Liver (tissue), 2 donors: ENCODE data around the gene HOXA7.

Source experiments
- TF ChIP-seq, protein P1 (sequence below): IDR thresholded peaks from 2 replicates; pipeline ENCODE4 v1.6.1; 2016; ENCODE audit warnings: antibody characterized with exemption, mild to moderate bottlenecking
- TF ChIP-seq, protein P2 (sequence below): fragments of 150-350 bp; IDR thresholded peaks from 2 replicates; pipeline ENCODE4 v1.5.1; 2017; ENCODE audit warnings: improper control_type of control experiment, low read depth, low read length; ENCODE audit not compliant: missing input control
- donor health status: healthy.

DNA sequence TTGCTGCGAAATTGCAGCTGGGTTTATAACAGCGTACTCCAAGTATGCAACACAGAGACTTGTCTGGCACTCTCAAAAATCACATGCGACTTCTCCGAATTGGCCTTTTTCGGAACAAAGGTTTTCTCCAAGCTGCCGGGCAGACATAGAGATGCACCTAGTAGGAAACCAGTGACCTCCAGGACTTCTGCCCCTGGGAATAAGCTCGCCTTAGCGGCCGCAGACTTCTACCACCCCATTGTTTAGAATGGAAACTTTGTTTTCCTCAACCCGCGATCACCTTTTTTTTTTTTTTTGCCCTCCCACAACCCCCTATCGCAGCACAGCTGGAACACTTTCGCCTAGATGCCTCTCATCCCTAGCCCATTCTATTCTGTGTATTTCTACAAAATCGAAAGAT, 22.6 kb upstream of the HOXA7 start:
- TF ChIP-seq, protein P1, sequence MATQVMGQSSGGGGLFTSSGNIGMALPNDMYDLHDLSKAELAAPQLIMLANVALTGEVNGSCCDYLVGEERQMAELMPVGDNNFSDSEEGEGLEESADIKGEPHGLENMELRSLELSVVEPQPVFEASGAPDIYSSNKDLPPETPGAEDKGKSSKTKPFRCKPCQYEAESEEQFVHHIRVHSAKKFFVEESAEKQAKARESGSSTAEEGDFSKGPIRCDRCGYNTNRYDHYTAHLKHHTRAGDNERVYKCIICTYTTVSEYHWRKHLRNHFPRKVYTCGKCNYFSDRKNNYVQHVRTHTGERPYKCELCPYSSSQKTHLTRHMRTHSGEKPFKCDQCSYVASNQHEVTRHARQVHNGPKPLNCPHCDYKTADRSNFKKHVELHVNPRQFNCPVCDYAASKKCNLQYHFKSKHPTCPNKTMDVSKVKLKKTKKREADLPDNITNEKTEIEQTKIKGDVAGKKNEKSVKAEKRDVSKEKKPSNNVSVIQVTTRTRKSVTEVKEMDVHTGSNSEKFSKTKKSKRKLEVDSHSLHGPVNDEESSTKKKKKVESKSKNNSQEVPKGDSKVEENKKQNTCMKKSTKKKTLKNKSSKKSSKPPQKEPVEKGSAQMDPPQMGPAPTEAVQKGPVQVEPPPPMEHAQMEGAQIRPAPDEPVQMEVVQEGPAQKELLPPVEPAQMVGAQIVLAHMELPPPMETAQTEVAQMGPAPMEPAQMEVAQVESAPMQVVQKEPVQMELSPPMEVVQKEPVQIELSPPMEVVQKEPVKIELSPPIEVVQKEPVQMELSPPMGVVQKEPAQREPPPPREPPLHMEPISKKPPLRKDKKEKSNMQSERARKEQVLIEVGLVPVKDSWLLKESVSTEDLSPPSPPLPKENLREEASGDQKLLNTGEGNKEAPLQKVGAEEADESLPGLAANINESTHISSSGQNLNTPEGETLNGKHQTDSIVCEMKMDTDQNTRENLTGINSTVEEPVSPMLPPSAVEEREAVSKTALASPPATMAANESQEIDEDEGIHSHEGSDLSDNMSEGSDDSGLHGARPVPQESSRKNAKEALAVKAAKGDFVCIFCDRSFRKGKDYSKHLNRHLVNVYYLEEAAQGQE: no peak
- TF ChIP-seq, protein P2, sequence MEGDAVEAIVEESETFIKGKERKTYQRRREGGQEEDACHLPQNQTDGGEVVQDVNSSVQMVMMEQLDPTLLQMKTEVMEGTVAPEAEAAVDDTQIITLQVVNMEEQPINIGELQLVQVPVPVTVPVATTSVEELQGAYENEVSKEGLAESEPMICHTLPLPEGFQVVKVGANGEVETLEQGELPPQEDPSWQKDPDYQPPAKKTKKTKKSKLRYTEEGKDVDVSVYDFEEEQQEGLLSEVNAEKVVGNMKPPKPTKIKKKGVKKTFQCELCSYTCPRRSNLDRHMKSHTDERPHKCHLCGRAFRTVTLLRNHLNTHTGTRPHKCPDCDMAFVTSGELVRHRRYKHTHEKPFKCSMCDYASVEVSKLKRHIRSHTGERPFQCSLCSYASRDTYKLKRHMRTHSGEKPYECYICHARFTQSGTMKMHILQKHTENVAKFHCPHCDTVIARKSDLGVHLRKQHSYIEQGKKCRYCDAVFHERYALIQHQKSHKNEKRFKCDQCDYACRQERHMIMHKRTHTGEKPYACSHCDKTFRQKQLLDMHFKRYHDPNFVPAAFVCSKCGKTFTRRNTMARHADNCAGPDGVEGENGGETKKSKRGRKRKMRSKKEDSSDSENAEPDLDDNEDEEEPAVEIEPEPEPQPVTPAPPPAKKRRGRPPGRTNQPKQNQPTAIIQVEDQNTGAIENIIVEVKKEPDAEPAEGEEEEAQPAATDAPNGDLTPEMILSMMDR: no peak
